Measurements from ENCODE around the gene ZNF827. TPM values are rescaled to one million over a fixed set of nuclear protein-coding genes. Genes with fewer than 3 reads are reported as not detected.

Gene ZNF827
- total RNA-seq, 1 experiment from 2014 or later: 29.4 TPM

DNA sequence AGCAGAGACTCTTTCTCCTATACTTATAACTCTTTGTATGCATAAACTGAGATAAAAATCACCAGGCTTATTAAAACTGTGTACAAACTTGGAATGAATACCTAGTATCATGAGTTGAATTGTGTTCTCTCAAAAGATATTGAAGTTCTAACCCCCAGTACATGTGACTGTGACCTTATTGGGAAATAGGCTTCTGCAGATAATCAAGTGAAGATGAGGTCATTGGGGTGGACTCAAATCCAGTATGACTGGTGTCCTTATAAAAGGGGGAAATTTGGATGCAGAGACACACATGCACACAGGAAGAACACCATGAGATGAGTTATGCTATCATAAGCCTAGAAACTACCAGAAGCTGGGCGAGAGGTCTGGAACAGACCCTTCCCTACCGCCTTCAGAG, 26.2 kb downstream of the ZNF827 start:
- Mint-ChIP-seq H3K4me1 (peaks cover 50 to 54% of the 10 kb centered on the region in 2 experiments), H3K27me3 (ENCODE audit: low read depth) (no peaks in the 10 kb centered on the region), H3K27ac (no peak overlapping the region), H3K9me3 (peaks cover 0 to 2% of the 10 kb centered on the region in 2 experiments; a peak in 1 of 5 replicates), H3K4me3 (no peak overlapping the region), H3K36me3 (ENCODE audit: insufficient read depth in 1 of 3, low read depth in 3 of 3) (peaks cover 7 to 19% (median 11%) of the 10 kb centered on the region in 3 experiments; a peak in 6 of 7 replicates)
- Histone ChIP-seq H3K79me1 (ENCODE audit: insufficient read depth, low read depth, low read length, poor library complexity, severe bottlenecking) (no peaks in the 10 kb centered on the region), H2BK20ac (ENCODE audit: low read depth, low read length, poor library complexity, severe bottlenecking) (no peak overlapping the region), H2BK5ac (ENCODE audit: insufficient read length, low read length) (no peak overlapping the region), H2BK120ac (ENCODE audit: low read depth, low read length, poor library complexity, severe bottlenecking) (no peak overlapping the region), H4K91ac (ENCODE audit: insufficient read length, low read depth, low read length) (no peak overlapping the region), H2BK15ac (ENCODE audit: low read depth, low read length) (no peak overlapping the region), H3K4me1 (ENCODE audit: insufficient read depth, low read length) (peaks cover 18% of the 10 kb centered on the region), H2BK12ac (ENCODE audit: insufficient read length, low read depth, low read length) (no peak overlapping the region), H4K5ac (ENCODE audit: insufficient read length, low read depth, low read length) (no peak overlapping the region), H3K23ac (ENCODE audit: insufficient read length, low read depth, low read length) (no peak overlapping the region), H3K23me2 (ENCODE audit: insufficient read length, low read depth, low read length, poor library complexity, severe bottlenecking) (no peaks in the 10 kb centered on the region), H2AK5ac (ENCODE audit: insufficient read length, low read length) (no peak overlapping the region), H3K27ac (ENCODE audit: insufficient read length, low read depth, low read length) (no peak overlapping the region), H3K4ac (ENCODE audit: low read depth, low read length) (no peak overlapping the region), H2AFZ (ENCODE audit: low read length) (no peak overlapping the region), H3K4me2 (ENCODE audit: insufficient read depth, insufficient read length, low read length) (no peak overlapping the region), H3K27me3 (ENCODE audit: insufficient read depth, low read length) (no peaks in the 10 kb centered on the region), H3K56ac (ENCODE audit: insufficient read length, low read depth, low read length) (no peak overlapping the region), H3K79me2 (ENCODE audit: insufficient read depth, low read length) (peaks cover 20% of the 10 kb centered on the region; the same call in 1 of the 2 replicates), H3K9ac (ENCODE audit: extremely low read depth, insufficient read length, low read length) (no peak overlapping the region), H3K14ac (ENCODE audit: insufficient read depth, low read length) (no peak overlapping the region), H4K20me1 (ENCODE audit: control insufficient read depth, insufficient read depth, insufficient read length) (no peaks in the 10 kb centered on the region), H3K18ac (ENCODE audit: insufficient read length, low read depth, low read length) (no peak overlapping the region), H4K8ac (replicated peaks; ENCODE audit: insufficient read length, low read depth, low read length) (no peak overlapping the region), H3K9me3 (ENCODE audit: control insufficient read depth, low read depth, low read length) (no peaks in the 10 kb centered on the region), H3T11ph (ENCODE audit: low read length) (no peak overlapping the region)
- WGBS (ENCODE audit: extremely low coverage, insufficient read length, low lambda C conversion rate): no CpG with 5 or more reads among the region's 2 CpGs
- DNase-seq: no peak
- TF ChIP-seq, protein P1, sequence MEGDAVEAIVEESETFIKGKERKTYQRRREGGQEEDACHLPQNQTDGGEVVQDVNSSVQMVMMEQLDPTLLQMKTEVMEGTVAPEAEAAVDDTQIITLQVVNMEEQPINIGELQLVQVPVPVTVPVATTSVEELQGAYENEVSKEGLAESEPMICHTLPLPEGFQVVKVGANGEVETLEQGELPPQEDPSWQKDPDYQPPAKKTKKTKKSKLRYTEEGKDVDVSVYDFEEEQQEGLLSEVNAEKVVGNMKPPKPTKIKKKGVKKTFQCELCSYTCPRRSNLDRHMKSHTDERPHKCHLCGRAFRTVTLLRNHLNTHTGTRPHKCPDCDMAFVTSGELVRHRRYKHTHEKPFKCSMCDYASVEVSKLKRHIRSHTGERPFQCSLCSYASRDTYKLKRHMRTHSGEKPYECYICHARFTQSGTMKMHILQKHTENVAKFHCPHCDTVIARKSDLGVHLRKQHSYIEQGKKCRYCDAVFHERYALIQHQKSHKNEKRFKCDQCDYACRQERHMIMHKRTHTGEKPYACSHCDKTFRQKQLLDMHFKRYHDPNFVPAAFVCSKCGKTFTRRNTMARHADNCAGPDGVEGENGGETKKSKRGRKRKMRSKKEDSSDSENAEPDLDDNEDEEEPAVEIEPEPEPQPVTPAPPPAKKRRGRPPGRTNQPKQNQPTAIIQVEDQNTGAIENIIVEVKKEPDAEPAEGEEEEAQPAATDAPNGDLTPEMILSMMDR (conservative IDR thresholded peaks at IDR 0.05): no peak

All from H9 (cell line).